ENCODE data around the gene GM2A.

The GM2A gene

DNA sequence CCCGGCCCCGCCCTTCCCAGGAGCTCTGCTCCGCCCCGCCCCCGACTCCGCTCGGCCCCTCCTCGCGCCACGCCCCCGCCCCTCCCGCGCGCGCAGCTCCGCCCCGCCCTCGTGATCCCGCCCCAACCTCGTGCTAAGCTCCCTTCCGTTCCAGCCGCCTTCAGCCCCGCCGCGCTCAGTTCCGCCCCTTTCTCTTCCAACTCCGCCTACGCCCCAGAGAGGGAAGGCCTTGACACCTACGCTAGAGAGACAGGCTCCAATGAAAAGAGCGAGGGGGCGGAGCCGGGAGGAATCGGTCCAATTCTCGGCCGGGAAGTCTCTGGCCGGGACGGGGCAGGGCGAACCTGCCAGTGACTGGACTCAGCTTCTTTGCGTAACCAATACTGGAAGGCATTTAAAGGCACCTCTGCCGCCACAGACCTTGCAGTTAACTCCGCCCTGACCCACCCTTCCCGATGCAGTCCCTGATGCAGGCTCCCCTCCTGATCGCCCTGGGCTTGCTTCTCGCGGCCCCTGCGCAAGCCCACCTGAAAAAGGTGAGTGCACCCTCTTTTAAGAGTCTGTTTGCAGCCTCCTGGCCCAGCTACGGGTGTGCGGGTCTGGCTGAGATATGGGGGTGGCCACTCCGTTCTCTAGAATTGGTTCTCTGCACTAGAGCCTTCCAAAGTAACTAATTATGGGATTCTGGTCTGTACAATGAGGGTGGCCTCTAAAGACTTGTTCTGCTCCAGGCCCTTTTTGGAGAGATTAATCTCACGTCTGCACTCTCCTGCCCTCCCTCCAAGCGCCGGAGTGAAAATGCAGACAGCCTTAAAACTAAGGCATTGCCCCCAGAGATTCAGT lies at the start of gene GM2A:
TSS of gene GM2A (plus strand) at position 424 of the 843 bp plus-strand sequence. CDS start at position 456, 32 bp downstream.
- DNase-seq (ENCODE audit: low read depth, low spot score), result peak; percentile 96

DNA sequence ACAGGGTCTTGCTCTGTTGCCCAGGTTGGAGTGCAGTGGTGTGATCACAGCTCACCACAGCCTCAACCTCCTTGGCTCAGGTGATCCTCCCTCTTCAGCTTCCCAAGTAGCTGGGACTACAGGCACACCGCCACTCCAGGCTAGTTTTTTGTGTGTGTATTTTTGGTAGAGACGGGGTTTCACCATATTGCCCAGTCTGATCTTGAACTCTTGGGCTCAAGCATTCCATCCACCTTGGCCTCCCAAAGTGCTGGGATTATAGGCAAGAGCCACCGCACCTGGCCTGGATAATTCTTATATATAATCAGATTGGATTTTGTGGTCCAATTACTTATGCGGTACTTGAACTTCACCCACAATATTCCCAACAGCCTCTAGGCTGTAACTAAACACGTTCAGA lies 48.9 kb upstream of the GM2A start:
- DNase-seq (ENCODE audit: low read depth, low spot score), result no peak

- no peak for DNase-seq (ENCODE audit: low read depth, low spot score)
Observed at GRCh38 chr5:151205411-151205810, 47.6 kb upstream of the GM2A start.

DNA sequence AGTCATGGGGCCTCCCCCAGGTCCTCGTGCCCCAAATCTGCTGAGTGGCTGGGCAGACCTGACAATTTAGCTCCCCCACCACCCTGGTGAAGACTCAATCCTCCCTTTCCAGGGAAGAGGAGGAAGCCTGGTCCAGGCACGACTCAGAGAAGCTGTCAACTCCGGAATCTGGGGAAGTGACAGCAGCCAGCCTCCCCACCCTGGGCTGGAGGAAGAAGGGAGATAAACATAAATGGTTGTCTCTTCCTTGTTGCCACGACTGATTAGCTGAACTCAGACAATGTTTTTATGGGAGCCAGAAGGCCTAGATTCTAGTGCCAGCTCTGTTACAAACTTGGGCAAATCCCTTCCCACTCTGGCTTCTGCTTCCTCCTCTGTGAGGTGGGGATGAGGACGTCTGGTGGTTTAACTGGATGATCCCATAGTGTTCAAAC lies 44.5 kb upstream of the GM2A start:
- DNase-seq (ENCODE audit: low read depth, low spot score), result no peak

DNA sequence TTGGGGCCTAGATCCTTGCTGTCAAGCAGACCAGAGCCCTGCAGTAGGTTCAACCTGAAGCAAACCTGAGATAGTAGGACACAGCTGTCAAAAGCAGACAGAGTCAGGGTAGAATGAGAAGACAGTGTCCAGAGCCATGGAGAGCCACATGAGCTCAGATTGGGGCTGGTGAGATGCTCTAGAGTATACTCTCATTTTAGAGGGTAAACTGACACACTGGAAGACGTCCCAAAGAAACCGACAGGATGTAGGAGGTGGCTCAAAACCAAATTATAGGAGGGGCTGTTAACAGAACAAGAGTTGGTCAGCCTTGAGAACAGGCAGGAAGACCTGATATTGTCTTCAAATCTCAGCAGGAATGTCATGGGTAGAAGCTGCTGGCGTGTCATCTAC lies 40.6 kb upstream of the GM2A start:
- DNase-seq (ENCODE audit: low read depth, low spot score), result no peak

DNA sequence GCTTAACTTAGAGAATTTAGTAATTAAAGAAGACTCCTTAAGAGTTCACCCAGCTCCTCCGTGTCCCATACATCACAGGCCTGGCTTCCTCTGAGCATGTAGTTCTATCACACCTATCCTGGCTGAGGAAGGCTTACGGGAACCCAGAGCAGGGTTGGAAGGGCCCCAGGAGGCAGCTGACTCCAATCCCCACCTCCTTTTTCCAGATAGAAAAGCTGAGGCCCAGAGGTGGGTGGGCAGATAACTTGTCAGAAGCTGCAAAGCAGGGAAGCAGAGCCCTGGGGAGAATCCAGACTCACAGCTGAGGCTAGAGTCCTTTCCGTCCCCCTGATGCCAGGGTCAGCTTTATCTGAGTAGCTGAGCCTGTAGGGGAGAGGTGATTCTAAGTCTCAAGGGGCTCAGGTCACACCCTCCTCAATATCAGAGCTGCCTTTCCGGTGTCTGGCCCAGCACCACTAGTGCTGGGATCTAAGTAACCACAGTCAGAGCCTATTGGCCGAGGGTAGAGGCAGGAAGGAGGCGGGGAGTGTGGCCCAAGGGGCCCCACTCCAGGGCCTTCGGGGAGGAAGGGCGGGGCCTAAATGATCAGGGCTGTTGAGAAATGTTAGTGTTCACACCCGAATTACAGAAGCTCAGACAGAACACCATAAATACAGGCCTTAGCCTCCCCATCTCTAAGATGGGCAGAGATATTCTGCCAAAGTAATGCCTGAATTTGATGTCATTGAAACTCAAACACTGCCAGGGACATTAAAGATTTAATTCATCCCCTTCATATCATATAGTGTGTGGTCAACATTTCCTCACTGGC lies 39.0 kb upstream of the GM2A start:
- no peak for DNase-seq (ENCODE audit: low read depth, low spot score)

DNA sequence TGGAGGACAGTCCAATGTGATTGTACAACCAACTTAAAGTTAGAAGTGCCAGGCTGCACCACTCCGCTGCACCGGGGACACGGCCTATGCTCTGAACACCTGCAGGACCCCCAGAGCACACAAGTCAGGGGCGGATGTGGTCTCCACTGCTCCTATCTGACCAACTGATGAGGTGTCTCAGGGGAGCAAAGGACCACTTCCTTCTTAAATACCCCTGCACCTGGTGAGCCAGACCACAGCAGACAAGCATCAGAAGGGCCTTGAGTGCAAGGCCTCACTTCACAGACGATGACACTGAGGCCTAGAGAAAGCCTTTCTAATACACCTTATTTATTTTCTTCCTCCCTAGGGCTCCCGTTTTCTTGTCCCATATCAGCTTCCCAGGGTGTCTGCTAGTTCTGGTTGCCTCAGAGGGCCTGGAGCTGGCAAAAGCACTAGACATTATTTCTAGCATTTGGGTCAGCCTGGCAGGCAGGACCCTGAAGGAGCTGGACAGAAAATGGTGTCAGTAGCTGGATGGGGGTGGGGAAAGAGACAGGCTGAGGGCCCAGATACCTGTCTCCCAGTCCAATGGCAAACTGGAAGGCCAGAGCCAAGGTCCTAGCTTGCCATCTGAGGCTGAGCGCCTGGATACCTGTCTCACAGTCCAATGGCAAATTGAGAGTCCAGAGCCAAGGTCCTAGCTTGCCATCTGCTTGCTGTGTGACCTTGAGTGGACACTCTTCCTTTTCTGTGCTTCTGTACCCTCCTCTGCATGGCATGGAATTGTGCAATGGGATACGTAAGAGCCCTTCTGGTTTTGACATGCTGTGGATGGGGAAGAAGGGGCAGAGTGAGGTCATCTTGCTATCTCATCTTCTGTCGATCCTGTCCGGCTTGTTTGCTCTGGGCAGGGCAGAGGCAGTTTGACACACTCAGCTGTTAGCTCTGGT lies 38.1 kb upstream of the GM2A start:
- DNase-seq (ENCODE audit: low read depth, low spot score), result no peak

DNA sequence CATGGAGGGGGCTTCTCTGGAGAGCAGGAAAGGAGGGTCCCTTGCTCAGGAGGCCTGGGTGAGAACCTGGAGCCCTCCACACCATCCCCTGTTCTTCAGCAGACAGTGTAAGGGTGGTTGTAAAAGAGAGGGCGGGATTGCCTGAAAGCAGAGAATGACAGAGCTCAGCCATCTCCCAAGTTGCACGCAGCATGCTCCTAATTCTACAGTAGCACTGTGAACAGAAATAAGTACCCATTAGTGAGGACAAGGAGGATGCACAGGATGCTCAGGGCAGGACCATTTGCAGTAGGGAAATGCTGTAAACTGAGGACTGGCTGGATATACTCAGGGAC lies 37.5 kb upstream of the GM2A start:
- no peak for DNase-seq (ENCODE audit: low read depth, low spot score)

DNA sequence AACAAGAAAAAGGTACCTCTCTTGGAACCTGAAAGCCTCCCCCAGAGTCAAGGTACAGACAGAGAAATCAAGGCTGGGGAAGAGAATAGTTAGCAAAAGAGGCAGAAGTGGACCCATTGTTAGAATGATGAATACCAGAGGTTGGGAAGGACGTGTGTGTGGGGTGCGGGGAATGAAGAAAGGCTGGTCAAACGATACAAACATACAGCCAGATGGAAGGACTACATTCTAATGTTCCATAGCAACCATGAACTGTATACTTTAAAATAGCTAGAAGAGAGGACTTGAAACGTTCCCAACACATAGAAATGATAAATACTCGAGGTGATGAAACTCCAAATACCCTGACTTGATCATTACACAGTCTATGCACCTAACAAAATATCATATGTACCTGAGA lies 36.2 kb upstream of the GM2A start:
- no peak for DNase-seq (ENCODE audit: low read depth, low spot score)

GRCh38 chr5:151218177-151218576 lies 34.8 kb upstream of the GM2A start:
- no peak for DNase-seq (ENCODE audit: low read depth, low spot score)

DNA sequence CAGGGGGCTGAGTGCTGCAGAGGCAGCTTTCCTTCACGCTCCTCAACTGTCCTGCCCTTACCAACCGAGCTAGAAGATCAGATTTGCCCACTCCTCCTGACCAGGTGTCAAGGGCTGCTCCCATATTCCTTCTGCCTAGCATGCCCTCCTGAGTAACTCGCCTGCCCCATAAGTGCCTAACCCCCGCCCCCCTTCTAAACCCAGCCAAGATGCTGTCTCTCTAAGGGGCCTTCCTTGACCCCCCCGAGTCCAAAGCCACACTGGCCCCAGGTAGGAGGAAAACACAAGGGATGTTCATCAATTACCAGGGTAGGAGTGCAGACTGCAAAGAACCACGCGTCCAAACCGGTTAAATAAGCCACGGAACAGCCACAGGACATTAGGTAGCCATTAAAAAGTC lies 33.8 kb upstream of the GM2A start:
- DNase-seq (ENCODE audit: low read depth, low spot score), result no peak

GRCh38 chr5:151219789-151220188 lies 33.2 kb upstream of the GM2A start:
- no peak for DNase-seq (ENCODE audit: low read depth, low spot score)

DNA sequence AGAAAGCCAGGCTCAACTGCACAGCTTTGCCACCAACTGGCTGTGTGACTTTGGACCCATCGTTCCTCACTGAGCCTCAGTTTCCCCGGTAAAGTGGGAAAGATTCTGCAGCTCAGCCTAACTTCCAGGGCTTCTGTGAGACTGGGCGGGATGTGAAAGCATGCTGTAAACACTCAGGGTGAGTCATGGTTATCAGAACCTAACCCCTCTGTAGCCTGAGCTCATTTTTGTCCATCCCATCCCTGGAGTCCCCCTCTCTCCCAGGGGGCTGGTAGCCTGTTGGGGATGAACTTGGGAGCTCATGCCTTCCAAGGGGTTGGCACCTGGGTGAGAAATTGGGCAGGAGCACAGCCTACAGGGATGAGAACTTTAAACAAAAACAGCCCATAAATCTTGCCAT lies 31.4 kb upstream of the GM2A start:
- no peak for DNase-seq (ENCODE audit: low read depth, low spot score)

GRCh38 chr5:151222054-151222789 lies 30.8 kb upstream of the GM2A start:
- no peak for DNase-seq (ENCODE audit: low read depth, low spot score)

- DNase-seq (ENCODE audit: low read depth, low spot score), result no peak
Observed at GRCh38 chr5:151222790-151223446, 30.1 kb upstream of the GM2A start.

GRCh38 chr5:151223447-151224264 lies 29.3 kb upstream of the GM2A start, which contains the start of gene CCDC69:
Gene CCDC69 (minus strand): TSS chr5:151224092. CDS start chr5:151223970, 122 bp downstream.
- no peak for DNase-seq (ENCODE audit: low read depth, low spot score)

- DNase-seq (ENCODE audit: low read depth, low spot score), result no peak
Observed at GRCh38 chr5:151224372-151224771, 28.6 kb upstream of the GM2A start.

DNA sequence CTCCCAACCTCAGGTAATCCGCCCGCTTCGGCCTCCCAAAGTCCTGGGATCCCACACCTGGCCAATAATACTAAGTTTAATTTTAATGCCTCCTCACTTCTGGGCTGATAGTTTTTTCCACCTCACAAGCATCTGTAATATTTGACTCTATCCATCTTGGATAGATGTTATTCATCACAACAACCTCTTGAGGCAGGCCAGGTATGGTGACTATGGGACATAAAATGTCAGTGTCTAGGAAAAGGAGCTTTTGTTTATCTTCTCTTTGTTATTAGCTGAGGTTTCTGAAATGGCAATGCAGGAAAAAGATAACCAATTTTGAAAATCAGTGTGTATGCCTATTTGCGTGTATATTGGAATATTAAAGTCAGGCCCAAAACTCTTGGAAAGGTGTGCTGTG lies 27.9 kb upstream of the GM2A start:
- DNase-seq (ENCODE audit: low read depth, low spot score), result no peak

GRCh38 chr5:151225475-151225874 lies 27.5 kb upstream of the GM2A start:
- no peak for DNase-seq (ENCODE audit: low read depth, low spot score)
